Myocyte (in vitro differentiated cells): ENCODE measurements around the gene GNAT3. TPM values are rescaled to one million over a fixed set of nuclear protein-coding genes. Genes with fewer than 3 reads are reported as not detected.

Experiments used
- DNase-seq: peaks from one replicate; pipeline ENCODE4 v3.0.0-alpha.2; 2012; ENCODE audit warnings: low read depth
- total RNA-seq: library from RNA; depleted of rRNA; stranded (reverse); fragments of >200 nt; gene quantifications from 2 replicates; pipeline ENCODE4 v1.2.3, GENCODE V29; 2014

The GNAT3 gene
- total RNA-seq, 1 donor from 2014 or later: not detected

DNA sequence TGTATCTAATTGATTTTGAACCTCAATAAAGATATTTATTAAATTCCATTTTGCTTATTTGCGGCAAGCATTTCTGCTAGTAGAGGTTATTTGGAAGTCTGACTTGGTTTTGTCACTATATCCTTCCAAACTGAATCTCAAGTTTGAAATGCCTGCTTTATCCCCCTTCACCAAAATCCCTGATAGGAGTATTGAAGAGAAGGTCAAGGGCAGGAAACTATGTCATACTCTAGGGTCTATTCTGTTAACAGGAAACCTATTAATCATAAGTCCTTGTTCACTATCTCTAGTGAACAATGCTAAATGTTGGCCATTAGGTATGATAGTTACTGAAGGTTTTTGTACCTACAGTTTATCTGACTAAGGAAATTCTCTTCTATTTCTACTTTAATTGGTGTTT lies 11.5 kb downstream of the GNAT3 start:
- DNase-seq: no peak

DNA sequence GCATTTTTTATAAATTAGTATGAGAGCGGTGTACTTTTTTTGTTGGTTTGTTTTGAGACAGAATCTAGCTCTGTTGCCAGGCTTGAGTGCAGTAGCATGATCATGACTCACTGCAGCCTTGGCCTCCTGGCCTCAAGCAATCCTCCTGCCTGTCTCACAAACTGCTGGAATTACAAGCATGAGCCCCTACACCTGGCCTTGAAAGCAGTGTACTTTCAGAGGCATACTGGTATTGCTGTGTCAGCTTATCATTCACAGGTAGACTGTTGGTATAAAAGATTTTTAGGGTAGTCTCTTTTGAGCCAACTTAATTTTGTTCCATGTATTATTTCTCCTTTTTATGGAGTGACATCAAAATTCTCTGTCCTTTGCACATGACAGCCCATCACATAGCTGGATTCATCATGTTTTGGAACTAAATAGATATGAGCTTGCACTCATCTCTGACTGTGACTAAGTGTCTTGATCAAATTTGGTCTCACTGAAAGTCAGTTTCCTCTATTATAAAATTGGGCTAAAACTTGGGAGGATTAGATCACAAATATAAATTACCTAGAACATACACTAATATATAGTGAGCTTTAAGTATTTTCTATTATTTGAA lies 12.4 kb downstream of the GNAT3 start:
- peak; percentile 91 for DNase-seq

DNA sequence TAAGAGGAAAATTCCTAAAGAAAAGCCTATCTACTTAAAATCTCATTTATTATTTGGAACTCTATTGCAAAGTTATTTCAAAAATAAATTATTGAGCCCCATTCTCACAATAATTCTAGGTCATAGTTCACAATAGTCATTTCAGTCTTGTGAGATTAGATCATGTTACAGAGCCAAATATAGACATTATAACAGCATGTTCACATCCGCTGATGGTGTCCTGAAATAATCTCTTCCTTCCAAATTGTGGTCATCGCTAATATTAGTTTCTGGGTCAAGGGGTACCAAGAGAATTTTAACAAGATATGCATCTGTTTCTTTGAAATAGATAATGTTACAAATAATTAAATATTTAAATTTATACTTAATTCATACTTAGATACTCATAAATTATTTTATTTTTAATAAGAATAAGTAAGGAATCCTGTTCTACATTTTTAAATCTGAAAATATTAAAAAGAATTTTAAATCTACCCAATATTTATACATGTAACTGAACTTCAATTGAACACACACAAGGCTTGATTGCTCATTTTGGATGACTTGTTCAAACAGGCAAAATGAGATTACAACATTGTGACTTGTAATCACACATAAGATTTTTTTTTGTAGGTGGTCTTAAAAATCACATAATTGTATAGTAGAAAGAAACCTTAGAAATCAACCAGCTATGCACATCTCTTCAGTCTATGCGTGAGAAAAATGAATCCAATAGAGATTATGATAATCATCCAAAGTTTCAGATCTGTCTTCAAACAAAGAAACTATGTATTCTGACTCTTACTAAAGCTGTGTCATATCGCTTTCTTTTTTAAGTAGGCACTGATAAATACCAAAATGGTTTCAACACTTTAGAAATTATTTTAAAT lies 13.1 kb downstream of the GNAT3 start:
- peak; percentile 91 for DNase-seq

DNA sequence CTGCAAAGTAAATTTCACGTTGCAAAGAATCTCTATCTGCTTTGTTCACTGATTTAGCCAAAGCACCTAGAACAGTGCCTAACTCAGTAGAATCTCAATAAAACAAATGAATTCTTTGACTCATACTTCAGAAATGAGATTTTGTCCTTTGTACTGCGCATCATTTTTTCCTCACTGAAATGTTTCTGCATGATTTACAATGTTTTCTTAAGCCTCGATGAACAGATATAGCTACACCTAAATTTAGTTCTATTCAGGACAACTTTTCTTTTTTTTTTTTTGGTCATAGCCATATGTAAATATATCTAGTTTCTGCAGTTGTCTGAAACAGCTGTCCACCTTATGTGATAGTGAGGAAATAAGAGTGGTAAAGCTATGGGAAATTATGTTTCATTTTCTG lies 15.3 kb downstream of the GNAT3 start:
- DNase-seq: no peak

DNA sequence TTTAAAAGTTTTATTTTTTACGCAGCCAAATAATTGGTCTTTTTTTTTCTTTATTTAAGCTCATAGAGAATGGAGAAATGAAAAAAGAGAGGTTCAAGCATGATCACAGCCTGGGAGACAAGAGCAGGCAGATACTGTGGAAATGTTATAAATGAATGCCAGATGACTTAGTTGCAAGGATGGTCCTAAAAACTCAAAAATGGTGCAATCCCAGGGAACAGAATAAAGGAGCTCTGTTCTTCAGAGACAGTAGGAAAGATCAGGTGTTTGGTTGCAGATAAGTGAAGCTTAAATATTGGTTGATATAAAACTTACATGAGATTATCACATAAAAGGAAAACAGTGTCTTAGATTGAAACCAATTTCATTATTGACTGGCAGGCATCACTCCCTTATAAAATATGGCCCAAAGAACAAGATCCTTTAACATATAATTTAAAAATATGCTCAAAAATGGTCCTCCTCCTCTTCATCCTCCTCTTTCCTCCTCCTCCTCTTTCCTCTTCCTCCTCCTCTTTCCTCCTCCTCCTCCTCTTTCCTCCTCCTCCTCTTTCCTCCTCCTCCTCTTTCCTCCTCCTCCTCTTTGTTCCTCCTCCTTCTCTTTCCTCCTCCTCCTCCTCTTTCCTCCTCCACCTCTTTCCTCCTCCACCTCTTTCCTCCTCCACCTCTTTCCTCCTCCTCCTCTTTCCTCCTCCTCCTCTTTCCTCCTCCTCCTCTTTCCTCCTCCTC lies 18.6 kb downstream of the GNAT3 start:
- no peak for DNase-seq

DNA sequence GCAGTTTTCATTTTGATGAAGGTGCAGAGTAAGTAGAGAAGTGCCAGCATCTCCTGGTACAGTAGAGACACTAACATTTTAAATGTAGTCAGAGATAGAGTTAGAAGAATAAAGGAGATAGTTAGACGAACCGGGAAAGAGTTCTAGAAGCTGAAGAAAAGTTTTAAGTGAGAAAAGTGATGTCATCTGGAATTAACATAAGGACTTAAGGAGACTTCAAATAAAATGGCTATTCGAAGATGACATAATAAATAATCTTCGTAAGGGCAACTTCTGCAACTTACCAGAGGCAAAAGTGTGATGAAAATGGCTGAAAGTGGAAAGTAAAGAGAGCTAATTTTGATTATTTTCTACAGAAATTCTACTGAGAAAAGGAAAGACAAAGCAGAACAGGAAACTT lies 20.4 kb downstream of the GNAT3 start:
- DNase-seq: no peak

DNA sequence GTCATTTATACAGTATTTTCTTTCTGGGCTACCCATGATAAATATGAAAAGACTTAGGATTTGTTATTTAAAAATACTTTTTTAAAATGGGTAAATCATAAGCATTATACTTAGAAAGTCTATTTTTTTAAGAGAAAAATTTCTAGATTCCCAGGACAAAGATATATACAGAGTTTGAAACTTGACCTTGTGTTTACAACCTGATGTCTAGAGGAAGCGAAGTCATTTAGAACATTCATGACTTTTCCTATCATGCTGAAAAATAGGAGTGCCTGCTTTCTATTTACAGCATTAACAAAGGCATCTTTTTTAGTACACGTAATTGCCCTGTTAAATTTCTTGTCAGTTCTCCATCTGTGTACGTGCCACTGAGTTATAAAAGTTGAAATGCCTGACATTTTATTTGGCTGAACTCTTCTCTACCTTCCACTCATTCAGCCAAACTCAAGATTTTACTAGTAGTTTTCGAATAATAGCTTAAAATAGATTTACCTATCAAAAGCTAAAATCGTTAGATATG lies 23.0 kb downstream of the GNAT3 start:
- peak; percentile 18 for DNase-seq

DNA sequence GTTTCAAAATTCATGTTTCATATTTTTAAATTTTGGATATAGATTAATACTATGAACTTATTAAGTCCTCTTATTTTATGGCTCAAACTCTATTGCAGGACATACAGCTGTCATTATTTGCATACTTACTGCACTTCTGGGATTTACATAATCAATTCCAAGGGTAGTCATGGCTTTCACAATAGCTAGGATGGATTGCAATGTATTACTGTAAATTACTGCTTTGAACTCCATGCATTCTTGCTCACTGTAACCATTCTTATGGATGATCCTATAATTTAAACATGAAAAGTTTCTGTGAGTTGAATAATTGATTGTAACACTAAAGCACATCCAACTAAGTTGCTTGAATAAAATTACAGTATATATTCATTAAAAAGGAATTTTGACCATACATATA lies 23.5 kb downstream of the GNAT3 start:
- no peak for DNase-seq

DNA sequence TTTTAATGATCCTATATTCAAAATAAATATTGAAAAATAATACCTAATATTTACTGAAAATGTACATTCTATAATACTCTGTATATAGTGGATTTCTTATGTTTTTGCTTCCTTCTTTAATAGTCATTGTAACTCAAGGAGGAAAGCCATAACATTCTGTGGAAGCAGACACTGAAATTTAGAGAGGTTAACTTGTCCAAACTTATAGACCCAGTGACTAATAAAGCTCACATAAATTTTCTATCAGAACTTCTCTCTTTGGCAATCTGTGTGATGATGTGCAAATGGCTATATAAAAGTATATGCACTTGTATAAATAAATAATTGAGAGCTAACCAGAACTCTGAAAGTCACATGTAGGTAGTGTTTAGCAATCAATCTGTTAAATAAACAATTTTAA lies 26.1 kb downstream of the GNAT3 start:
- no peak for DNase-seq

DNA sequence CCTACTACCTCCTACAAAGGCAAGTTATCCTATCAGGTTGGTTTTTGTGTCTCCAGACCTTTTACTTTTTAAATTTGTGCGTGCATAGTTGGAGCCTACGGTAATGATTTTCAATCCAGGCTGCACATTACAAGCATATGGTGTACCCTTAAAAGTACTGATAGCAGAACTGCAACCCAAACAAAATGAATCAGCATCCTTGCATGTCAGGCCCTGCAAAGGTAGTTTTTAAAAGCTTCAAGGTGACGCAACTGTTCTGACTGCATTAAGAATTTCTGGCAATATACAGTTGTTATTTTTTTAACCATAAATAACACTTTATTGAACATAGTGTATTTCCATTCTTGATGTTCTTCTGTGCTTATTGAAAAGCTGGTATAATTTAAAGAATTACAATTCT lies 28.9 kb downstream of the GNAT3 start:
- DNase-seq: no peak

DNA sequence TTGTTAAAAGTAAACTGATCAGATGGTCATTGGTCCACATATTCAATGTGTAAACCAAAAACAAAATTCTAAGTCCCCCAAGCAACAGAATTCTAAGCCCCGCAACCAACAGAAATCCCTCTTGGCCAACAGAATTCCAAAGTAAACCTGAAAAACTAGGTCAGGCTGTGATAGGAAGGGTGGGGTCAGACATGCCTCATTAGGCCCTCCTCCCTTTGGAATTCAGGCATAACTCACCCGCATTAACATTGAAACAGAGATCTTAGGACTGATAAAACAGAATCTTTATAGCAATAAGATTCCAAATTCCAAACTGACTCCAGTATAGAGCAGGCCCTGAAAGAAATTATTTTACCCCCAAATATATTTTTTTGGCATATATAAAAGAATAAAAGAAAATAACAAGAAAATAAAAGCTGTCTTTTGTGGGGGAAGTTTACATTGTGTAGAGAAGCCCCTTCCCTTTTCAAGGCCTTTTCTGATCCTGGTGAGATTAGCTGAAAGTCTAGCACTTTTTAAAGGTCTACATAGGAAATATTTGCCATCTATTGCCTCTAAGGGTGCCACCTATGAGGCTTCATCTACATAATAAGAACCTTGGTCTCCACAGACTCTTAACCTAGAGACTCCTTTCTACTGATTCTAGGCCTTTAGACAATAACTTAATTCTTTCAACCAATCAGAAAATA lies 30.5 kb downstream of the GNAT3 start:
- peak; percentile 33 for DNase-seq

DNA sequence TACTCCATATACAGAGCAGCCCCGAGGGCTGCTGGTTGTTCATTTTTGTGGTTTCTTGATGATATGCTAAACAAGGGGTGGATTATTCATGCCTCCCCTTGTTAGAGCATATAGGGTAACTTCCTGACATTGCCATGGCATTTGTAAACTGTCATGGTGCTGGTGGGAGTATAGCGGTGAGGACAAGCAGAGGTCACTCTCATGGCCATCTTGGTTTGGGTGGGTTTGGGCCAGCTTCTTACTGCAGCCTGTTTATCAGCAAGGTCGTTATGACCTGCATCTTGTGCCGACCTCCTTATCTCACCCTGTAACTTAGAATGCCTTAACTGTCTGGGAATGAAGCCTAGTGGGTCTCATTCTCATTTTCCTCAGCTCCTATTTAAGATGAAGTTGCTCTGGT lies 31.3 kb downstream of the GNAT3 start:
- DNase-seq: no peak

DNA sequence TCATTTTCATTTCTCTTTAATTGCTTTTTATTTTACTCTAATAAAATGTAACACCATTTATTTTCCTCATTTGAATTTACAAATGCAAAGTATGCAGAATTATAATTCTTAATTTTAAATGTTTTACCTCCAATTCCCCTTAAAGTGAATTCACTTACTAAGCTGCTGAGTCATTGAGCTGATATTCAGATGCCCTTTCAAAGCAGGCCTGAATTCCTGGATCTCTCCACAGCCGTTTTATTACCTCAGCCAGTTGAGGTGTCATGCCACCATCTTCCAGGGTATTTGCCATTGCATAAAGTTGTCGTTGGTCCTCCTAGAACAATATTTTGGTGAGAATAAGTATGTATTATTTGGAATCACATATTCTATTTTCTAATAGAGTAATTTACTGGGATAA lies 33.2 kb downstream of the GNAT3 start:
- DNase-seq: peak; percentile 59

DNA sequence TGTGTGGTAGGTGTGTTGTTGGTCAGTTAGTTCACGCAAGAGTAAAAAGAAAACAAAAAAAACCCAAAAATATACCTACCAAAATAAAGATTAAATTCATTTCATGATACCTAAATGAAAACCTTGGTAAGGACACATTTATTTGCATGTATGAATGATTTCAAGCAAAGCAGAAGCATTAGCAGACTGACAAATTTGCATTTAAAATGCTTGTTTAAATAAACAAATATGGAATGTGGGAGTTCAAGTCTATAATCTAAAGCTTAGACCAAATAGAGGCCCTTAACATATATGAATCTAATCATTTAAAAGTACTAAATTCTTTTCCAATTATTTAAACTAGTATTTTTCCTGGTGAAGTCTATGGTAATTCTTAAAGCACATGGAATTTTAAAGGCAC lies 35.8 kb downstream of the GNAT3 start:
- no peak for DNase-seq

DNA sequence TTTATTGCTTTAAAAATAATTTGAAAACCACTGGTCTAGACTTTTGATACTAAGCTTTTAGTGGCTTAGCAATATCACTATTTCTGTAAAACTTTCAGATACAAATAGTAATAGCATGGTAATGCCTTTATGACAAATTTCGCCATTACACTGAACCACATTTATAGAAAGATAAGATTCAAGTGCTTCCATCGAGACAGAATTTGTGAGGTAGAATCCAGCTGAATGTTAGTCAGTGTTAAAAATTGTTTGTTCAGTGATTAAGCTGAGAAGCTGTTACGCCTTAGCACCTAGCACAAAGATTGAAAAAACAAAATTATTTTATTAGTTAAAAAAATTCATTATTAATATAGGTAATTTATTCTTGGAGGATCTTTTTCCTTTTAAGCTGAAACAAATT lies 36.5 kb downstream of the GNAT3 start:
- DNase-seq: no peak

DNA sequence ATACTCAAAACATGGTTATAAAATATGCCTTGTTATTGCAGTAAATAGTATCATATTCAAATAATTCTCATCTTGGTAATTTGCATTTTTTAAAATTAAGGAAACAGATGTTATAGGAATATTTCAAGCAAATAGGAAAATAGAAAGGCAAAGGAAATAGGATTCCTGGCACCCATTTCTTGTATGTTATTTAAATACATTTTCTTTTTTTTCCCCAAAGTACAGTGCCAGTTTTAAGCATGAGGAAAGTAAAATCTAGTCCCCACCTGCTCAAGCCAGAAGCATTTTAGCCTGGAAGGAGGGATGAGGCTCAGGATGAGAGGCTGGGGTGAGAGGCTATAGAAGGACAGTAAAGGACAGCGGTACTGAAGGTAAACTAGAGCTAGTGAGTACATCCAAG lies 38.1 kb downstream of the GNAT3 start:
- DNase-seq: no peak

DNA sequence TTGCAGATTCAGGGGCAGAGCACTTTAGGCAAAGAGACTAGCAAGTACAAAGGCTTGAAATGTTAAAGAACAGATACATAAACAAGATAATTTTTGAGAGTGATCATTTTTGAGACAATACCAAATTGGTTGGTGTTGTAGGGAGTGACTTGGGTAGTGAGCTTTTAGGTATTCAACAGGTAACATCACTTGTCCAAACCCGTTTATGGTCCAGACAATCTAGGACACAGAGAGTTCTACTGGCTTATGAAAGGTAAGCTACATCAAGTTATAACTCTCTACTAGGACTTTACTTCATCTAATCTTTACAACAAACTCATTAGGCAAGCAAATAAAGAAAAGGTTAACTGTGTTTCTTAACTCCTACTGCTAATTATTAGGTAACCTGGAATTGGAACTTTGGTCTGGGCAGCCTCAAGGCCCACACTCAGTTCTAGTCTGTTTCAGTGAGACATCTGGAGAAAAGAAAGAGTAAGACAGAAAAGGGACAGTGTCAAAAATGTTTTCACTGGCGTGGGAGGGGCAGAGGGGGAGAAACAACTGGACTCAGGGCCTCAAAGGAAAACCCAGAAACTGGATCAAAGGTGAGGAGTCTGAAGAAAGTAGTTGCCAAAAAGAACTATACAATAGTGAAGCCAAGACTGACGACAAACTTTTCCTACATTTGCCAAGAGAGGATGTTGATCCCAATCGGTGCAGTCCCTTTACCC lies 39.2 kb downstream of the GNAT3 start:
- no peak for DNase-seq

DNA sequence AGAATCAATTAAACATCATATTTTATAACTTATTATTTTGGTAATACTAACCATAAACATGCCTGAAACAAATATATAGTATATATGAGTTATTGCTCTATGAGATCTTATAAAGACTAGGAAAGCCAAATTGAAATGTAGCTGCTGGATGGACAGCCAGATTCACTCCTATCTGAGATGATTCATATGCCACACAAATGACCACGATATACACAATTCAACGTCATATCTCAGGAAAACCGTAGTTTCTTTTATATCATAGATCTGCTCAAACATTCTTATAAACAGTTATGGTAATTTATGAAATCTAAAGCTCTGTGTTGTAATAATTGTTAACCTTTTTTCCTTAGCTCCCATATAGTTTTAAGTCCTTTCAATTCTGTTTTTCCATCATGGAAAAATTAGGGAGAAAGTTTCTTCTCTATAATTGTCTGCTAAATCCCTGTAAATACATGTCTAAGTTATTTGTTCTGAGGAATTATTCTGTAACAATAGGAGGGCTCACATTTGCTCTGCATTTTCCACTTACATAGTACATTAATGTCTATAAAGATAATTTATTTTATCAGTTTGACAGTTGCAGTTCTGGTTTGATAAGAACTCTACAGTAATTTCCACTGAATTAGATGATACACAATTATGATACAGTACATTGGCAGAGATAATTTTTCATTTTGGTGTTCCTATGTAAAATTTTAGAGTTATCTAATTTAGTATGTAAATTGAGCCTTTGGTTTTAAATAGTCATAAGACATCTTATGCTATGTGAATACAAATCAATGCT lies 42.7 kb downstream of the GNAT3 start:
- DNase-seq: no peak

DNA sequence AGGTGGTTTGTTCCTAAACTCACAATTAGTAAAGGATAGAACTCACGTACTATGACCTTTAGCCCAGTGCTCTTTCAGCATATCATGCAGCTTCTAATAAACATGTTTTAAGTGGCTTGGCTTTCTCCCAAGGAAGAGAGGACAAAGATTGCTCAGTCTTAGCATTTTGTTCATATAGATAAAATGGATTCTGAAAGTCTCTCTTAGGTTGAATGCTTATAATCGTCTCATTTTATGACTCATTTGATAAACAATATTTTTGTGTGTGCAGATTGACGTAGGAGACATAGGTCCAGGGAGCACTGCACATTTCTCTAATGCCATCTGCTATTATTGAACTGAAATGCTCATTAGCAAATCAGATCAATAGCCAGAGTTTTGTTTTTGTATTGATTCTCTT lies 44.8 kb downstream of the GNAT3 start:
- no peak for DNase-seq

DNA sequence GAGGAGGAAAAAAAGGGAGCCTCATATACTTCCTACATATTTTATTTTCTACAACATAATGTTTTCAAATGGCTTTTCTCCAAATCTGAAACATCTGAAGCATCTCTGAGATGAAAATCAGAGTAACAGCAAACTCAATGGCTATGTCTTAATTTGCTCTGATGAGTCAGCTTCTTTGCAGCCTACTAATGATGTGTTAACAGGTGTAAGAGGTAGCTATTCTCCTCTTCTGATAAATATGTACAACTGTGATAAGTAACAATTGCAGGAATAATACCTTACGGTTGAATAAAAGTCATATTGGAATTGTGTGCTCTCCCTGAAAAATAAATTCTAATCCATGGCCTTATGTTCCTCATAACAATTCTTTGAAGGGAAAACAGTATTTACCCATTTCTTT lies 45.2 kb downstream of the GNAT3 start:
- no peak for DNase-seq
